NK-92 treated with Interleukin-12 subunit alpha and Interleukin-12 subunit beta, amount 100 ng/mL, for 24 hours (cell line): Measurements from ENCODE around the gene LINC01488.

Experiments
- DNase-seq: peaks from one replicate; lab custom pipeline; 2025; lab: John Stamatoyannopoulos, UW

The LINC01488 gene

GRCh38 chr11:69492201-69492991 is 10.9 kb downstream of the LINC01488 start:
- DNase-seq: no peak

- no peak for DNase-seq
Measured at GRCh38 chr11:69493931-69494821, 12.7 kb downstream of the LINC01488 start.

GRCh38 chr11:69494851-69495250 is 13.4 kb downstream of the LINC01488 start:
- no peak for DNase-seq

DNA sequence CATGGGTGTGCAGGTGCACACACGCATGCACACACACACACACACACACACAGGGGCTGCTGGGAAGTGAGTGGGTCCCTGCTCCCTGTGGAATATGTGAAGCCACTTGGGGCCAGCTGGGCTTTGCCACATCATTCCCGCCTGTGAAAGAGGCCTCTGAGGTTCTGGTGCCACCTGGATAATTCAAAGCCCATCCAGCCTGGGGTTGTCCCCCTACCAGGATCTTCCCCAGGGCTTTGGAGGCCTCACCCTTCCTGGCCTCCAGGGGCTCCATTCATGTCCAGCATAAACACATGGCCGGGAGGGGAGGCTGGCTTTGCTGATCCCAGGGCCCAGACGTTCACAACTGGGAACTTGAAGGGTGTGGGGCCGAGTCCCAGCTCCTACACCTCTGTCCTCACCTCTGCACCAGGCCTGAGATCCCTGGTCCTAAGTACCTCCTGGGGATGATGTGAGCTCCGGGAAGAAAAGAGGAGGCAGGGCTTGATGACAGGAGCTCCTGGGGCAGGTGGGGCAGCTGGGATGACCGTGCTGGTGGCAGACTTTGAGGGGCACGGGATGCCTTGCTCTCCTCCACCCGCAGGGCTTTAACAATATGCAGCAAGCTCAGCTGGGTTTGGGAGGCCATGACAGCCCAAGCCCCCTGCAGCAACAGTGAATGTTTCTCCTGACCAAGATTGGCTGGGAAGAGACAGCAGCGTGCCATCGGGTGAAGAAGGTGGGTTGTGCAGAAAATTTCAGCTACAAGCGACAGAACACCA is 14.2 kb downstream of the LINC01488 start:
- DNase-seq: no peak

GRCh38 chr11:69496202-69496557 is 14.7 kb downstream of the LINC01488 start:
- no peak for DNase-seq

GRCh38 chr11:69496631-69497220 is 15.3 kb downstream of the LINC01488 start:
- no peak for DNase-seq

DNA sequence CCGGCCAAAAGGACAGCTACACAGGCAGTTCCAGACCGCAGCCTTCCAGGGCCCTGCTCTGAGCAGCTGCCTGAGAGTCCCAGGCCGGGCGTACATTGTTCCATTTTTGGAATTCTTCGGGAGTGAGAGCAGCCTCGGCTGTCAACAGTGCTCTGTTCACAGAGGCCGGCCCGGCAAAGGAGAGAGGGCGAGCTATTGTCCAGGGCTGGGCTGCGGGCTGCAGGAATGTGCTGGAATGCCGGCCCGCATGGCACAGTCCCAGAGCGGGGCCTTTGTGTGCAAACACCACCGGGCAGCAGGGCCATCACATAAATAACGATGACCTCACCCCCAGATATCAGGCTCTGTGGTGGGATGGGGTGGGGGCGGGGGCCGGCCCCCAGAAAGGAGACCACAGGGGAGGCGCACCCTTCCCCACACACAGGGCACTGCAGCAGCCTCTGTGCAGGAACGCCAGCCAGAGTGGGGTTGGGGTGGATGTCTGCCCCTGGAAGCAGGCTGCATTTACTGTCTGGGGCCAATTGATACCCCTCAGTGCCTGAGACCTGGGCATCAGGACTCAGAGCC is 15.8 kb downstream of the LINC01488 start:
- DNase-seq: no peak

DNA sequence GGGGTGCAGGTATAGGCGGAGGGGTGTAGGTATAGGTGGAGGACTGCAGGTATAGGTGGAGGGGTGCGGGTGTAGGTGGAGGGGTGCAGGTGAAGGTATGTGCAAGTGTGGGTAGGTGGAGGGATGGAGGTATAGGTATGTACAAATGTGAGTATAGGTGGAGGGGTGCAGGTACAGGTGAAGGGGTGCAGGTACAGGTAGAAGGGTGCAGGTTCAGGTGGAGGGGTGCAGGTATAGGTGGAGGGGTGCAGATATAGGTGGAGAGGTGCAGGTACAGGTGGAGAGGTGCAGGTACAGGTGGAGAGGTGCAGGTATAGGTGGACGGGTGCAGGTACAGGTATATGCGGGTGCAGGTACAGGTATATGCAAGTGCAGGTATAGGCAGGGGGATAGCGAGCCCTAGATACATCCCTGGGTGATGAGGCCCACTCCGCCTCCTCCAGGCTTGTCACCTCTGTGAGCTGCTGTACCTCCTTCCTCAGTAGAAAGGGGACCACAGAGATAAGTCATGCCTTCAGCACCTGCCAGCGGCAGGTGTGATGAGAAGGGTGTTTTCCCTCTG is 17.2 kb downstream of the LINC01488 start:
- no peak for DNase-seq

DNA sequence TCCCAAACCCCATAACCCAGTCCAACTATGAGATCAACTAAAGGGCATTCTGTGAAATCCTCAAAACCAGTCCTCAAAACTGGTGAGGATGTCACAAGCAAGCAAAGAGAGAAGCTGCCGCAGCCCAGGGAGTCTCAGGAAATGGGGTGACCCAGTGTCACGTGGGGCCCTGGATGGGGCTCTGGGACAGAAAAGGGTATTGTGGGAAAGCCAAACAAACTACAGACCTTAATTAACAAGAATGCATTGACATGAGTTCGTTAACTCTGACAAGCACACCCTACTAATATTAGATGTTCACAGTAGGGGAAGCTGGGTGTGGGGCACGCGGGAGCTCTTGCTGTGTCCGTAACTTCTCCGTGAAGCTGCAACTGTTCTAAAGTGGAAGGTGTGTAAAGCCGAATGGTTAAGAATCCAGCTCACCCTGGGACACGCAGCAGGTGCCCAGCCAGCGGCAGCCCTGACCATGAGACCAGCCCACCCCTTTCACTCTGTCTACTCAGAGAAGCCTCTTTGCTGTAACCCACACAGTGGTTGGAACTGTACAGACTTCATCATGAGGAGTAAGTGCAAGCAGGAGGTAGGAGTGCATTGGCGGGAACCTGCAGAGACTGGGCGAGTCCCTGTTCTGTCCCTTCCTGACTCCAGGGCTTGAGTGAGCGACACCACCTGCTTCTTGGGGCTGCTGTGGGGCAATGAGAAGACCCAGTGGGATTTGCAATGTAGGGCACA is 17.9 kb downstream of the LINC01488 start:
- DNase-seq: no peak

DNA sequence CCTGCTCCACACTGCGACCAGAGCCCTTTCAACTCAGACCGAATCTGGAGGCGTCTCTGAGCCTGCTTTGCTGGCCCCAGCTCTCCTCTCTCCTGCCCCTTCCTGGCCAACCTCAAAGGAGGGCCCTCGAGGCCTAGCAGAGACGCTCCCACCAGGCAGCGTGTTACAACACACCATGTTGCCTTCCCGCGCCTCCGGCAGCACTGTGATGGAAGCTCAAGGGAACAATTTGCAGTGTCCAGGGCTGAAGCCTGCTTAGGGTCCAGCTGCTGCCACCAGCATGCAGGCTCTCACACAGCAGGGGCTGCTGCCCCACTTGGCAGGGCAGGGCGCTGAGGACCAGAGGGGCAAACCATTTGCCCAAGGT is 18.4 kb downstream of the LINC01488 start:
- no peak for DNase-seq

GRCh38 chr11:69500285-69501120 is 19.0 kb downstream of the LINC01488 start:
- no peak for DNase-seq

GRCh38 chr11:69501121-69501489 is 19.6 kb downstream of the LINC01488 start:
- no peak for DNase-seq

GRCh38 chr11:69501891-69502860 is 20.7 kb downstream of the LINC01488 start:
- DNase-seq: no peak

GRCh38 chr11:69504127-69504526 is 22.7 kb downstream of the LINC01488 start:
- DNase-seq: no peak

- no peak for DNase-seq
Measured at GRCh38 chr11:69504576-69505335, 23.3 kb downstream of the LINC01488 start.

DNA sequence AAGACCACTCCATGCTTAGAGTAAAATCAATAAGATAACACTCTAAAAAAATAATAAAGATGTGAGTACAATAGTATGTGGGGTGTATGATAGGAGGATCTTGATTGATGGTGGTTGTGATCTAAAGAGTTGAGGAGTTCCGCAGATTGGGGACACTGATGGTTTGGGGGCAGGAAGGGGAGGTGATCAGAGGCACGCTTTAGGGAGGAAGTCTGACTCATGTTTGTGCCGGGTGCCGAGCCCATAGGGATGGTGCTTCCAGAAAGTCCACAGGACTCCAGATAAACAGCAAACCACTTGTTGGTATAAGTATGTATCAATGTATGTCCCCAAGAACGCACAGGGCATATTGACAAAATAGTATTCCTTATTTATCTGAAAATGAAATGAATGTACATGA is 27.5 kb downstream of the LINC01488 start:
- no peak for DNase-seq

GRCh38 chr11:69509381-69509780 is 27.9 kb downstream of the LINC01488 start:
- no peak for DNase-seq

GRCh38 chr11:69509846-69510390 is 28.5 kb downstream of the LINC01488 start:
- no peak for DNase-seq
